Neural progenitor cell (in vitro differentiated cells): ENCODE data around the gene RHBDL1. TPM values are rescaled to one million over a fixed set of nuclear protein-coding genes. Genes with fewer than 3 reads are reported as not detected.
A peak's percentile ranks its signal among the peaks of the same experiment; 100 is the strongest.

Source experiments
- DNase-seq: peaks from one replicate; pipeline ENCODE4 v3.0.0-alpha.2; 2016; ENCODE audit warnings: low spot score
- H2AFZ ChIP-seq: fragments of 200-600 bp; sonication (generic); replicated peaks from 2 replicates; pipeline ENCODE4 v1.6.1; 2016; ENCODE audit warnings: antibody characterized with exemption
- H3F3A ChIP-seq: fragments of 200-600 bp; sonication (generic); 2 replicates; pipeline ENCODE4 v1.6.1; 2016; ENCODE audit warnings: antibody characterized with exemption, low read depth
- H3K27ac ChIP-seq: fragments of 200-600 bp; sonication (generic); 2 replicates; pipeline ENCODE4 v1.5.1; 2016; ENCODE audit warnings: mild to moderate bottlenecking
- H3K27me3 ChIP-seq: fragments of 200-600 bp; sonication (generic); 2 replicates; pipeline ENCODE4 v1.6.1; 2016; ENCODE audit warnings: mild to moderate bottlenecking, moderate library complexity
- H3K36me3 ChIP-seq: fragments of 200-600 bp; sonication (generic); 2 replicates; pipeline ENCODE4 v1.5.1; 2016
- H3K4me1 ChIP-seq: fragments of 200-600 bp; sonication (generic); 2 replicates; pipeline ENCODE4 v1.6.1; 2016; ENCODE audit warnings: mixed run types
- H3K4me2 ChIP-seq: fragments of 200-600 bp; sonication (generic); 2 replicates; pipeline ENCODE4 v1.6.1; 2016
- H3K4me3 ChIP-seq: fragments of 200-600 bp; sonication (generic); 2 replicates; pipeline ENCODE4 v1.5.1; 2016
- H3K79me2 ChIP-seq: fragments of 200-600 bp; sonication (generic); 2 replicates; pipeline ENCODE4 v1.6.1; 2016; ENCODE audit warnings: low read depth
- H3K9ac ChIP-seq: fragments of 200-600 bp; sonication (generic); 2 replicates; pipeline ENCODE4 v1.6.1; 2016
- H3K9me3 ChIP-seq: fragments of 200-600 bp; sonication (generic); 2 replicates; pipeline ENCODE4 v1.5.1; 2016; ENCODE audit warnings: low read depth
- H4K20me1 ChIP-seq: fragments of 200-600 bp; sonication (generic); 2 replicates; pipeline ENCODE4 v1.6.1; 2016; ENCODE audit warnings: low read depth
- H3K27ac Mint-ChIP-seq: 3 replicates; pipeline ENCODE4 v1.8.0; 2021; ENCODE audit warnings: mixed read lengths
- H3K27me3 Mint-ChIP-seq: 2 replicates; pipeline ENCODE4 v1.8.0; 2022; ENCODE audit warnings: low read depth, mild to moderate bottlenecking, inconsistent platforms, moderate library complexity, mixed read lengths; ENCODE audit not compliant: insufficient read depth
- H3K36me3 Mint-ChIP-seq: 3 replicates; pipeline ENCODE4 v1.8.0; 2021; ENCODE audit warnings: mixed read lengths
- H3K4me1 Mint-ChIP-seq: 3 replicates; pipeline ENCODE4 v1.8.0; 2021; ENCODE audit warnings: mixed read lengths
- H3K4me3 Mint-ChIP-seq: 3 replicates; pipeline ENCODE4 v1.8.0; 2021; ENCODE audit warnings: mild to moderate bottlenecking, moderate library complexity, mixed read lengths
- H3K9me3 Mint-ChIP-seq: 3 replicates; pipeline ENCODE4 v1.8.0; 2020; ENCODE audit warnings: mixed read lengths
- CTCF ChIP-seq: fragments of 200-600 bp; sonication (generic); IDR thresholded peaks from 2 replicates; pipeline ENCODE4 v1.5.1; 2017; ENCODE audit warnings: antibody characterized with exemption, mild to moderate bottlenecking
- EZH2 ChIP-seq: fragments of 200-600 bp; sonication (generic); IDR thresholded peaks from 2 replicates; pipeline ENCODE4 v1.6.1; 2017; ENCODE audit warnings: antibody characterized with exemption, mild to moderate bottlenecking, moderate library complexity
- EZH2phosphoT487 ChIP-seq: fragments of 200-600 bp; sonication (generic); IDR thresholded peaks from 2 replicates; pipeline ENCODE4 v1.6.1; 2017; ENCODE audit warnings: antibody characterized with exemption
- total RNA-seq: library from RNA; depleted of rRNA; stranded (reverse); fragments of >200 nt; gene quantifications from 2 replicates; pipeline ENCODE4 v1.2.3, GENCODE V29; 2015; ENCODE audit warnings: low replicate concordance

The RHBDL1 gene
- total RNA-seq, 1 donor from 2014 or later, result 0.28 TPM

GRCh38 chr16:718389-718788, 42.9 kb downstream of the RHBDL1 start:
- Histone ChIP-seq H3K9ac (no peak overlapping the region), H3K27ac (no peak overlapping the region), H3K27me3 (peaks cover 13% of the 10 kb centered on the region), H4K20me1 (peaks cover 60% of the 10 kb centered on the region), H3K4me2 (no peak overlapping the region), H3K36me3 (no peaks in the 10 kb centered on the region), H2AFZ (no peak overlapping the region), H3K4me1 (peaks cover 37% of the 10 kb centered on the region), H3F3A (peaks cover 34% of the 10 kb centered on the region), H3K9me3 (no peaks in the 10 kb centered on the region), H3K4me3 (no peak overlapping the region), H3K79me2 (no peaks in the 10 kb centered on the region)
- Mint-ChIP-seq H3K9me3 (no peaks in the 10 kb centered on the region), H3K27me3 (peaks cover 10% of the 10 kb centered on the region), H3K4me1 (peaks cover 35% of the 10 kb centered on the region), H3K27ac (no peak overlapping the region), H3K4me3 (peak overlapping the region; percentile 89), H3K36me3 (peaks cover 2% of the 10 kb centered on the region)
- no peak for TF ChIP-seq EZH2
- TF ChIP-seq EZH2phosphoT487, result no peak
- no peak for TF ChIP-seq CTCF
- no peak for DNase-seq

- H3K27me3 ChIP-seq, result peaks cover 8% of the 10 kb centered on the region
- H3K36me3 Mint-ChIP-seq, result peaks cover 2% of the 10 kb centered on the region
- H3K9me3 Mint-ChIP-seq, result no peaks in the 10 kb centered on the region
- H3K79me2 ChIP-seq, result no peaks in the 10 kb centered on the region
- no peak overlapping the region for H2AFZ ChIP-seq
- H3K4me3 Mint-ChIP-seq, result peak overlapping the region; percentile 89
- peaks cover 31% of the 10 kb centered on the region for H3K4me1 Mint-ChIP-seq
- peaks cover 37% of the 10 kb centered on the region for H3K4me1 ChIP-seq
- H3K4me3 ChIP-seq, result no peak overlapping the region
- H3K9me3 ChIP-seq, result no peaks in the 10 kb centered on the region
- H3K36me3 ChIP-seq, result no peaks in the 10 kb centered on the region
- peaks cover 60% of the 10 kb centered on the region for H4K20me1 ChIP-seq
- H3K9ac ChIP-seq, result no peak overlapping the region
- no peak overlapping the region for H3K4me2 ChIP-seq
- H3K27me3 Mint-ChIP-seq, result peaks cover 10% of the 10 kb centered on the region
- peak overlapping the region; percentile 57 for H3K27ac Mint-ChIP-seq
- H3K27ac ChIP-seq, result no peak overlapping the region
- no peak for DNase-seq
- peaks cover 30% of the 10 kb centered on the region for H3F3A ChIP-seq
- TF ChIP-seq EZH2phosphoT487 (no peak), EZH2 (no peak), CTCF (no peak)
These were observed 43.5 kb downstream of the RHBDL1 start for GRCh38 chr16:718922-719321.

GRCh38 chr16:719815-720446, 44.5 kb downstream of the RHBDL1 start:
- Mint-ChIP-seq H3K4me3 (peak overlapping the region; percentile 89), H3K27me3 (peaks cover 10% of the 10 kb centered on the region), H3K36me3 (peaks cover 2% of the 10 kb centered on the region), H3K27ac (peak overlapping the region; percentile 81), H3K4me1 (peaks cover 27% of the 10 kb centered on the region), H3K9me3 (no peaks in the 10 kb centered on the region)
- Histone ChIP-seq H2AFZ (no peak overlapping the region), H3K4me2 (peak overlapping the region; percentile 98), H3K4me3 (peak overlapping the region; percentile 85), H3K36me3 (no peaks in the 10 kb centered on the region), H4K20me1 (peaks cover 60% of the 10 kb centered on the region), H3K27ac (no peak overlapping the region), H3F3A (peaks cover 29% of the 10 kb centered on the region), H3K9me3 (no peaks in the 10 kb centered on the region), H3K79me2 (no peaks in the 10 kb centered on the region), H3K27me3 (no peaks in the 10 kb centered on the region), H3K9ac (peak overlapping the region; percentile 22), H3K4me1 (peaks cover 34% of the 10 kb centered on the region)
- TF ChIP-seq CTCF, result peak; percentile 19
- TF ChIP-seq EZH2phosphoT487, result no peak
- no peak for TF ChIP-seq EZH2
- DNase-seq, result no peak
